GM12801 (cell line): ENCODE measurements around the gene COL18A1.

Experiments used
- TF ChIP-seq, protein P1 (sequence below): IDR thresholded peaks from one replicate; pipeline ENCODE4 v1.5.1; 2011; ENCODE audit warnings: control low read depth; ENCODE audit not compliant: insufficient read length; ENCODE audit errors: extremely low read depth

Gene COL18A1

DNA sequence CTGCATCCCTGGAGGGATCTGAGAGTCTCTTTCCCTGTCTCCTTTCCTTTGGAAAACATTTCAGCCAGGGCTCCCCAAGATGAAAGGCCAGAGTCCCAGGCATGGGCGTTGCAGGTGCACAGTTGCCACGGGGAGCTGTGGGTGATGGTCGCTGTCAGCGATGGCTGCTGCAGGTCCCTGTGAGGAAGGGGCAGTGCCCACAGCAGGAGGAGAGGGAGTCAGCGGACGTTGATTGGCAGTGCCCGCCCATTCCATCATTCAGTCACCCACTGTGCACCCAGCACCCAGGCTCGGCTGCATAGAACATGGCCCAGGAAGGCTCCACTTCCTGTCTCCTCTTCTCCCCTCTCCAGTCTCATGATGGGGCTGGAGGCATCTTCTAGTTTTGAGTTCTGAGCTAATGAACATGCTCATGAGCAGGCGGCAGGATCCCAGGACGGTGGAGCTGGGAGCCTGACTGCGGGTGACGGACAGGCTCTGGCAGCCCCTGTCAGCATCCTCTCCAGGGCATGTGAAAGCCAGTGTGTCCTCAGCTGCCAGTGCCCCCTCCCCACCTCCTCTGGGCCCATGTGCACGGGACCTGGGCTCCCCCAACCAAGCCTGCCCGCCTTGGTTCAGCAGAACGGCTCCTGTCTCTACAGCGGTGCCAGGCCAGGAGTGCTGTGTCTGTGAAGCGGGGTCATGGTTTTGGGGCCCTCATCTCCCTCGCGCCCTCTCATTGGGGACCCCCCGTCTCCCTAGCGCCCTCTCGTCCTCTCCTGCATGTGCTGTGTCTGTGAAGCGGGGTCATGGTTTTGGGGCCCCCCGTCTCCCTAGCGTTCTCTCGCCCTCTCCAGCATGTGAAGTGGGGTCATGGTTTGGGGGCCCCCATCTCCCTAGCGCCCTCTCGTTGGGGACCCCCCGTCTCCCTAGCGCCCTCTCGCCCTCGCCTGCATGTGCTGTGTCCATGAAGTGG, 24.5 kb downstream of the COL18A1 start:
- TF ChIP-seq, protein P1, sequence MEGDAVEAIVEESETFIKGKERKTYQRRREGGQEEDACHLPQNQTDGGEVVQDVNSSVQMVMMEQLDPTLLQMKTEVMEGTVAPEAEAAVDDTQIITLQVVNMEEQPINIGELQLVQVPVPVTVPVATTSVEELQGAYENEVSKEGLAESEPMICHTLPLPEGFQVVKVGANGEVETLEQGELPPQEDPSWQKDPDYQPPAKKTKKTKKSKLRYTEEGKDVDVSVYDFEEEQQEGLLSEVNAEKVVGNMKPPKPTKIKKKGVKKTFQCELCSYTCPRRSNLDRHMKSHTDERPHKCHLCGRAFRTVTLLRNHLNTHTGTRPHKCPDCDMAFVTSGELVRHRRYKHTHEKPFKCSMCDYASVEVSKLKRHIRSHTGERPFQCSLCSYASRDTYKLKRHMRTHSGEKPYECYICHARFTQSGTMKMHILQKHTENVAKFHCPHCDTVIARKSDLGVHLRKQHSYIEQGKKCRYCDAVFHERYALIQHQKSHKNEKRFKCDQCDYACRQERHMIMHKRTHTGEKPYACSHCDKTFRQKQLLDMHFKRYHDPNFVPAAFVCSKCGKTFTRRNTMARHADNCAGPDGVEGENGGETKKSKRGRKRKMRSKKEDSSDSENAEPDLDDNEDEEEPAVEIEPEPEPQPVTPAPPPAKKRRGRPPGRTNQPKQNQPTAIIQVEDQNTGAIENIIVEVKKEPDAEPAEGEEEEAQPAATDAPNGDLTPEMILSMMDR = no peak

DNA sequence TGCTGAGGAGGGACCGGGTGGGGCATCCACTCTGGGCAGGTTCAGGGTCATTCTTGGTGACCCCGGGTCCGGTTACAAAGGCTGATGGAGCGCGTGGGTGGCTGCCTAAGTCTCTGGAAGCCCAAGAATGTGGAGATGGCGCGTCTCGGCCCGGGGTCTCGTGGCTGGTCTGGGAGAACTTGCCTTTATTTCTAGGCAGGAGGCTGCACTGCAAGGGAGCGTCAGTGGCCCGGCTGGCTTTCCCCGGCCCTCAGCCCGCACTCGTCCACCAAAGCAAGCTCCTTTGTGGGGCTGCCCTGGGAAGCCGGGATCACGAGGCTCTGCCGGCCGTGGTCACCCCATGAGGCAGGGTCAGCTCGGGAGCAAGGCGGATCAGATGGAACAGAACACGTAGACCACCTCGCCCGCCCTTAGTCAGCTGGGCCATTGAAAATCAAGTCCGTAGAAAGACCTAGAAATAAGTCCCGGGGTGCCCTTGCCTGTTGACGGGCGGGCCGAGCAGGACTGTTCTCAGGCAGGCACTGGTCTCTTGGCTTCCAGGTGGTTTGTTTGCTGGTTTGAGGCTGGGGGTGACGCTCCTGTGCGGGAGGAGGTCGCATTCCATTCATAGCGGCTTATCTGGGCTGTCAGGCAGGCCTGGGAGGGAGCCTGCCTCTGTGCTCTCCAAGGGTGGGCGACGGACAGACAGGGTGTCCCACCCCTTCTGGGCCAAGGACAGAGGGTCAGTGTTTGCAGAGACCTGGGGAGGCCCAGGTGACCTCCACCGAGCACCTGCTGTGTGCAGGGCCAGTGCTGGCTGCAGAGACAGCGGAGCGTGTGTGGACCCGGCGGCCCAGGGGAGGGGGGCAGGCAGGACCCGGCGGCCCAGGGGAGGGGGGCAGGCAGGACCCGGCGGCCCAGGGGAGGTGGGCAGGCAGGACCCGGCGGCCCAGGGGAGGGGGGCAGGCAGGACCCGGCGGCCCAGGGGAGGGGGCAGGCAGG, 25.8 kb downstream of the COL18A1 start:
- TF ChIP-seq, protein P1 = no peak

DNA sequence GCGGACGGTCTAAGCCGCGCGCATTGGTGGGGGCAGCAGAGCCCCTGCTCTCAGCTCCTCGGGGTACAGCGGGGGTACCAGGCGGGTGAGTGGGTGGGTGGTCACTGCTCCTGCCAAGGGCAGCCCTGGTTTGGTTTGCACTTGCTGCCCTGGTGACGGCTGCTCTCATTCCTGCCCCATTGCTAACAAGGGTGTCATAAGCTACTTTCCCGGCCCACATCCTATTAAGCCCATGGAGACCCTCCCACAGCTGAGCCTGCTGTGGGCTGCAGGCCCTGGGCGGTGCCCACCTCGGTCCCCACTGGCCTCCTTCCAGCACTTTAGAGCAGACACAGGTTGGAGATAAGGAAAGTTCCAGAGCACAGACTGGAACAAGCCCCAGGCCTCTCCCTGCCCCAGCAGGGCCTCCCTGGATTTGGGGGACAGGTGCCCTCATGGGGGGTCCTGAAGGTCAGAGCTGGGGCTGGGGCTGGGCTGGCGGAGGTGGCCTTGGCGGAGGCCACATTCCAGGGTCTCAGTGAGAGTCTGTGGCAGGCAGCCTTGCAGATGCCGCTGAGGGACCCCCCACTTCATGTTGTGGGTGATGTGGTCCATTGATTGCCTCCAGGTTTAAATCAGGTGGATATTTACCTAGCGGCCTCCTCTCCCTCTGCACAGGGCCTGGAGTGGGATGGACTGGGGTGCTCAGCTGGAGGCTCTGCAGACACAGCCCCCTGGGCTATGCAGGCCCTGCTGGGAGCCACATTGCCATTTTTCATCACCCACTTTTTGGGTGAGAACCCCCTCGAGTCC, 27.0 kb downstream of the COL18A1 start:
- TF ChIP-seq, protein P1 = no peak

DNA sequence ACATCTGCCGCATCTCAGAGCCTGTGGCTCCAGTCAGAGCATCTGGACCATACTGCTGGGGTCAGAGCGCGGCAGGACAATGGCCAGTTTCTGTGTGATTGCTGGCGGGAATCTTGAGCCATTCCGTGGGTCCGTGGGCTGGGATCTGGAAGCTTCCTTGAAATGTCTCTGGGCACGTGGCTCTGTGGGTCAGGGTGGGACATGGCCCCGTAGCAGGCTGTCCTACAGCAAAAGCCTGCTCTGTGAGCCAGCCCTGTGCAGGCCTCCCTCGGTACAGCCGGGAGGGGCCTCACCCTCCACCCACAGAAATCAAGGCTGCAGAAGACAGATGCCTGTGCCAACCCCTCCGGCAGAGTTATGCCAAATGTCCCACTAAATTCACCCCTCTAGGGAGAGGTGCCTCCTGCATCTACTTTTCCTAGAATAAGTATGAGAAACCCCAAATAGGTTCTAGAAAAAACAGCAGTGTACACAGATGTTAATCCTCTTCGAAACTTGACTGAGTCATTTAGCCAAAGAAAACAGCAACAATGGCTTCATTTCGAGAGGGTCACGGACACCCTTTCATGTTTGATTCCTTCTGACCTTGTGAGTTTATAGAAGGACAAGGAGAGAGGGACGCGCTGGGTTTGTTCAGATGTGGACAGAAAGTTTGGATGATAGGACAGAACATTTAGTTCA, 27.8 kb downstream of the COL18A1 start:
- TF ChIP-seq, protein P1 = no peak

DNA sequence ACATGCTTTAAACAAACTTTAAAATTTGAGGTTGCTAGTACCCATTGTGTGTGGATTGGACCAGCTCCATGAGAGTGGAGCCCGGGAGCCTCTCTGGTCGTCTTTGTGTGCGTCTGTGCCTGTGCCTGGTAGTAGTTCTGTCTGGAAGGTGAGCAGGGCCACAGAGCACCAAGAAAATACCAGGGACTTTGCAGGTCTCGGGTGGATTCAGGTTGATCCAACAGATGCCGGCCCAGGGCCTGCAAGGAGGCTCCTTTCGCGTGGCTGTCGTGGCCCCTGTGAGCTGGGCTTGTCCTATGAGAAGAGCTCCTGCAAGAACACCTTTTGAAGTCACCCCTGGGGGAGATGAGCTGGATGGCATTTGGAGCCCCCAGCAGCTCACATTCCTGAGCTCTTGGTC, 28.3 kb downstream of the COL18A1 start:
- TF ChIP-seq, protein P1 = no peak

DNA sequence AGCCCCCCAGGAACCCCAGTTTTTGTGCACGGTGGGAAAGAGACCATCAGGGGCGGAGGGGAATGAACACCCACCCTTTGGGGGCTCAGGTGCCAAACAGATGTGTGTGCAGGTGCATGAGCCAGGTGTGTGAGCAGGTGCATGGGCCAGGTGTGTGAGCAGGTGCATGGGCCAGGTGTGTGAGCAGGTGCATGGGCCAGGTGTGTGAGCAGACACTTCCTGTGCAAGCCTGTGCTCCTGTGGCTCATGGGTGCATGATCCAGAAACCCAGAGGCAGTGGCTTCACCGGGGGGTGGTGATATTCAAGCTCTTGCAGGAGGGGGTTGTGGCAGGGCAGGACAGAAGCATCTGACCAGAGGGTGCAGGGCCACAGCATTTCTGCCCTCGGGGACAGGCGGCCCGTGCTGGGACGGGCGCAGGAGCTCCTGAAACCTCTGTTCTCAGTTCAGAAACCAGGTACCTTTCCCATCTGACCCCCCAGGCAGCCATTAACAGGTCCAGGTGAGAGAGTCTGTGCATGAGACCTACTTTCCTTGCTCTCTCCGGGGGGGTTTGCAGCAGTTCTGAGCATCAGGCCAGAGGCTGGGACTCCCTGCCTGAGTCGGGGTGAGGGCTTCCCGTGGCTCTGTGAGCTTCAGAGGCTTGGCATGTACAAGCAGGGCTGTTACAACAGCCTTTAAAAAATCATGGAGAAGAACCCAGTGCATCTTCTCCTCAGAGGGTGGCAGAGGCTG, 29.1 kb downstream of the COL18A1 start:
- TF ChIP-seq, protein P1 = no peak
